ENCODE measurements around the gene C11orf21.

C11orf21 gene

DNA sequence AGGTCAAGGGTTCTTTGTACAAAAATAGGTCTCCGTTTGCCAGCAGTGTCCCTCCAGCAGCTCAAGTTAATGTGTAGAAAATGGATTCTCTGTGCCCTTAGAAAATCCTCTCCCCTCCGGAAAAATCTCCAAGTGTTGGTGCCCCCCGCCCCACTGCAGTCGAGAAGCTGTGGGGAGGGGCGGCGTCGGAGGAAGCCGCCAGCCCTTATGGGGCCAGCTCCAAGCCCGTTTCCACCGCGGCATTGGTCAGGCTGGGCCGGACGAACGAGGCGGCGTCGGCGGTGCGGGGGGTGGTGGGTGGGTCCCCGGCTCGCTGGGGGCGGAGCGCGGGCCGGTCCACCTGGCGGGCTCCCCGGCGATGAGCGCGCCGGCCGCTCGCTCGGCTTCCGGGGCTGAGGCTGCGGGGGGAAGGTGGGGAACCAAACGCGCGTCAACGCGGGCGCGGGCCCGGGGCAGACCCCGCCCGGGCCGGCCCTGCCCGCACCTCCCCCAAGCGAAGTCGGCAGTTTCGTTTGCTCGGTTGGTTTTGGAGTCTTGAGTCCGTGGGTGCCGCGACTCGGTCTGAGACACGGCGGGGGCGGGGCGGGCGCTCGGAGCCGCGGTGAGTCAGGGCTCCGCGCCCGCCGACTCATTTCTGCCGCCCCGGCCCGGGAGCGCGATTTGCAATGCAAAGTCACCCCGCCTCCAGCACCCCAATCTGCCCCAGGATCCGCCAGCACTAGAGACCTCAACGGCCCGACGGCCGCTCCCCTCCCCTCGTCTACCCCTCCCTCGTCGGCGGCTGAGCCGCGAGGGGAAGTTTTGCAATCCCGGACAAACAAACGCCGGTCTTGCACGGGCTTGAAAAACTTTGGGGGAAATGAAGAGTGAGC, 32.8 kb downstream of the C11orf21 start:
- Mint-ChIP-seq H3K4me1 (ENCODE audit: low read depth) (peaks cover 37% of the 10 kb centered on the region), H3K9me3 (no peaks in the 10 kb centered on the region), H3K27ac (peak overlapping the region; percentile 21), H3K27me3 (peaks cover 18% of the 10 kb centered on the region), H3K36me3 (ENCODE audit: low read depth) (no peaks in the 10 kb centered on the region), H3K4me3 (peak overlapping the region; percentile 64)

- peak overlapping the region; percentile 51 for H3K4me3 Mint-ChIP-seq
- peak overlapping the region; percentile 21 for H3K27ac Mint-ChIP-seq
- peaks cover 16% of the 10 kb centered on the region for H3K27me3 Mint-ChIP-seq
- H3K9me3 Mint-ChIP-seq: no peaks in the 10 kb centered on the region
- H3K36me3 Mint-ChIP-seq (ENCODE audit: low read depth): no peaks in the 10 kb centered on the region
- H3K4me1 Mint-ChIP-seq (ENCODE audit: low read depth): peaks cover 37% of the 10 kb centered on the region
Measured at GRCh38 chr11:2267851-2268728, 33.6 kb downstream of the C11orf21 start.

DNA sequence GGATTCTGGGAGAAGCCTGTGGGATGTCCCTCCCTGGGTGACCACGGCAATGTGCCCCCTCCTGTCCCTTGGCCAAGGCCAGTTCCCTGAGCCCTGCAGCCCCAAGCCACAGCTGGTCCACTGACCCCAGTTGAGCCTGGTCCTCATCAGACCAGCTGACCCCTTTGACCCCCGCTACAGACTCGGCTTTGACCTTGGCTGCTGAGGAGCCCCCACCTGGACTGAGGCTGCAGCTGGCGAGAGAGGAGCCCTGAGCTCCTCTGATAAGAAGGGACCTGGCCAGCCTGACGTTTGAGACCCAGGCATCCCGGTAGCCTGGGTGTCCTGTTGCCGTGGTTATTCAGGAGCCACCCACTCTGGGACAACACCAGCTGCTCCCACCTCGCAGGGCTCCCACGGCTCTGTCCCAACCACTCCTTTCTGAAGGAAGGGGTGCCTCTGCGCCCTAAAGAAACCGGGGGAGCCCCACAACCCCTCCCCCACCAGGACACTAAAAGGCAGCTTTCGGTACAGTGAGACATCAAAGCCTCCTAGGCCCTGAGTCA, 34.3 kb downstream of the C11orf21 start:
- H3K36me3 Mint-ChIP-seq (ENCODE audit: low read depth): no peaks in the 10 kb centered on the region
- H3K9me3 Mint-ChIP-seq: no peaks in the 10 kb centered on the region
- H3K27me3 Mint-ChIP-seq: peaks cover 11% of the 10 kb centered on the region
- H3K27ac Mint-ChIP-seq: no peak overlapping the region
- H3K4me1 Mint-ChIP-seq (ENCODE audit: low read depth): peaks cover 37% of the 10 kb centered on the region
- no peak overlapping the region for H3K4me3 Mint-ChIP-seq

DNA sequence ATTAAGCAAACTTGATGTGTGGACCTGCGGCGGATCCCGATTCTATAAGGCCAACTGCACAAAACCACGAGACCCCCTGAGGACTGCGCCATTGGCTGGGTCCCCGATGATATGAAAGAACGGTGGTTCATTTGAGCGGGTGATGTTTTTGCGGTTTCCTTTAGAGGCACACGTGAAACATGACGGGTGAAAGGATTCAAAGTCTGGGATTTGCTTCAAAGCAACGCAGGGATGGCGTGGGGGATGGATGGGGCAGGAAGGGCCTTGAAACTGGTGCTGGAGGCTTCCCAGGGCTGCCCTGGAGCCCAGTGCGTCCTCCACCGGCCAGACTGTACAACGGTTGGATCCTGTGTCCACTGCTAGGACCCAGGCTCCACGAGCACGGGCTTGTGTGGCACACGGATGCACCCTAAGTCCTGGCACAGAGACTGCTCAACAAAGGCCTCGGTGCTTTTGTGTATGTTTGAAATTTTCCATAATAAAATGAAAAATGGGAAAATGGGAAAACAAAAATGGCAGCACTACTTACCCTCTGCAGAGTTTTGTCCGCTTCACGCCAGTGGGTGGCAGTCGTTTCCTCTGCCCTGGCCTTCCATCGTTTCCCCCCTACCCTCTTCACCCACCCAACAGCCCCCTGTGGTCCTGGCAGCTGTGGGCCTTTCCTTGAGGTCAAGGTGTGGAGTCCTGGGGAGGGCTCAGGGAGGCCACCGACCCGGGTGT, 35.0 kb downstream of the C11orf21 start:
- Mint-ChIP-seq H3K27ac (no peak overlapping the region), H3K27me3 (peaks cover 7% of the 10 kb centered on the region), H3K9me3 (no peaks in the 10 kb centered on the region), H3K4me3 (no peak overlapping the region), H3K36me3 (ENCODE audit: low read depth) (no peaks in the 10 kb centered on the region), H3K4me1 (ENCODE audit: low read depth) (peaks cover 37% of the 10 kb centered on the region)

- no peaks in the 10 kb centered on the region for H3K36me3 Mint-ChIP-seq (ENCODE audit: low read depth)
Measured at GRCh38 chr11:2265854-2266585, 35.7 kb downstream of the C11orf21 start.

DNA sequence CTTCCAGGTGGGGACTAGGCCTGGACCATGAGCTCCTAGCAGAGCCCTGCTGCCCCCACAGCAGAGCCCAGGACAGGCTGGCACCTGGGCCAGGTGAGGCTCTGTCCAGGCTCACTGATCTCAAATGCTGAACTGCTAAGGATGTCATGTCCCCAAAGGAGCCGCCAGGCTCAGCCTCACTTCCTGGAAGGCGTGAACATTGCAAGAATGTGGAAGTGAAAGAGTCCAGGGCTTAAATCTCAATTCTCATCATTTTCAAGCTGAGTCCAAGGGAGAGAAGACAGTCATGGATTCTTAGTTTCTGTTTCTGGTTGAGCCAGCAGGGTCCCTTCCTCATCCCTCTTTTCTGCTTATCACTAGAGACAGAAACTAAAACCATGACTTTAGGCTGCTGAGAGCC, 36.3 kb downstream of the C11orf21 start:
- Mint-ChIP-seq H3K27me3 (no peaks in the 10 kb centered on the region), H3K4me3 (peak overlapping the region; percentile 57), H3K4me1 (ENCODE audit: low read depth) (peaks cover 33% of the 10 kb centered on the region)

More at GRCh38 chr11:2265854-2266585, 35.7 kb downstream of the C11orf21 start:
- H3K4me1 Mint-ChIP-seq (ENCODE audit: low read depth): peaks cover 37% of the 10 kb centered on the region
- H3K27me3 Mint-ChIP-seq: peaks cover 3% of the 10 kb centered on the region
- peak overlapping the region; percentile 57 for H3K4me3 Mint-ChIP-seq
- H3K27ac Mint-ChIP-seq: peak overlapping the region; percentile 82
- H3K9me3 Mint-ChIP-seq: no peaks in the 10 kb centered on the region

DNA sequence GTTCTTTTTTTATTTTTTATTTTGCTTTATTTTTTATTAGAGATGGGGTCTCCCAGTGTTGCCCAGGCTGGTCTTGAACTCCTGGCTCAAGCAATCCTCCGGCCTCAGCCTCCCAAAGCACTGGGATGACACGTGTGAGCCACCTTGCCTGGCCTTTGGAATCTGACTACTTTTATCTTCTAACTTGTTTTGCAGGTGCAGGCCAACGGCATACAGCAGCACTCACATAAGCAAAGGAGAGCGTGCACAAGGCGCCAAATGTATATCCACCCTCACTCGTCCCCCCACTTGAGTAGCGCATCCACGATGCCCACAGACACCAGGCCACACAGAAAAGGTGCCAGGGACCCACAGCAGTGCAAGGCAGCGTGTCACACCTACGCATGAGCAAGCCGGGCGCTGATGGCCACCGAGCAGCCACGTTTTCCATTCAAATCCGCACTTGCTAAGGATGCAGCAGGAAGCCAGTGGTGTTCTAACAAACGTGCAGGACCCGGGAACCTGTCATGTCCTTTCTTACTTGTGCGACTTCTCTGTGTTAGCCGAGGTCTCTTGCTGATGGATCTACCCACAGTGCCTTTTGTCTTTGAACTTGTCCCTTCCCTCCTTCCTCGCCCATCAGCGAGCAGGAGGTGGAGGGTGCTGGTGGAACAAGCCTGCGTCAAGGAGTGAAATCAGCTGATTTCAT, 37.2 kb downstream of the C11orf21 start:
- H3K27ac Mint-ChIP-seq: no peak overlapping the region
- H3K27me3 Mint-ChIP-seq: no peaks in the 10 kb centered on the region
- H3K36me3 Mint-ChIP-seq (ENCODE audit: low read depth): no peaks in the 10 kb centered on the region
- H3K4me3 Mint-ChIP-seq: no peak overlapping the region
- H3K4me1 Mint-ChIP-seq (ENCODE audit: low read depth): peaks cover 32% of the 10 kb centered on the region
- no peaks in the 10 kb centered on the region for H3K9me3 Mint-ChIP-seq

More for the DNA sequence above, 36.3 kb downstream of the C11orf21 start:
- Mint-ChIP-seq H3K27ac (peak overlapping the region; percentile 82), H3K36me3 (ENCODE audit: low read depth) (no peaks in the 10 kb centered on the region), H3K9me3 (no peaks in the 10 kb centered on the region)

GRCh38 chr11:2263724-2264360, 37.9 kb downstream of the C11orf21 start:
- peaks cover 32% of the 10 kb centered on the region for H3K4me1 Mint-ChIP-seq (ENCODE audit: low read depth)
- H3K27ac Mint-ChIP-seq: no peak overlapping the region
- H3K9me3 Mint-ChIP-seq: no peaks in the 10 kb centered on the region
- H3K4me3 Mint-ChIP-seq: no peak overlapping the region
- H3K36me3 Mint-ChIP-seq (ENCODE audit: low read depth): no peaks in the 10 kb centered on the region
- no peaks in the 10 kb centered on the region for H3K27me3 Mint-ChIP-seq

- peaks cover 26% of the 10 kb centered on the region for H3K4me1 Mint-ChIP-seq (ENCODE audit: low read depth)
- H3K27ac Mint-ChIP-seq: no peak overlapping the region
- H3K27me3 Mint-ChIP-seq: no peaks in the 10 kb centered on the region
- no peak overlapping the region for H3K4me3 Mint-ChIP-seq
- no peaks in the 10 kb centered on the region for H3K9me3 Mint-ChIP-seq
- H3K36me3 Mint-ChIP-seq (ENCODE audit: low read depth): no peaks in the 10 kb centered on the region
Measured at GRCh38 chr11:2263071-2263565, 38.6 kb downstream of the C11orf21 start.

- Mint-ChIP-seq H3K27me3 (no peaks in the 10 kb centered on the region), H3K27ac (no peak overlapping the region), H3K4me1 (ENCODE audit: low read depth) (peaks cover 19% of the 10 kb centered on the region), H3K36me3 (ENCODE audit: low read depth) (no peaks in the 10 kb centered on the region), H3K4me3 (no peak overlapping the region), H3K9me3 (no peaks in the 10 kb centered on the region)
Measured at GRCh38 chr11:2262301-2263070, 39.2 kb downstream of the C11orf21 start.

DNA sequence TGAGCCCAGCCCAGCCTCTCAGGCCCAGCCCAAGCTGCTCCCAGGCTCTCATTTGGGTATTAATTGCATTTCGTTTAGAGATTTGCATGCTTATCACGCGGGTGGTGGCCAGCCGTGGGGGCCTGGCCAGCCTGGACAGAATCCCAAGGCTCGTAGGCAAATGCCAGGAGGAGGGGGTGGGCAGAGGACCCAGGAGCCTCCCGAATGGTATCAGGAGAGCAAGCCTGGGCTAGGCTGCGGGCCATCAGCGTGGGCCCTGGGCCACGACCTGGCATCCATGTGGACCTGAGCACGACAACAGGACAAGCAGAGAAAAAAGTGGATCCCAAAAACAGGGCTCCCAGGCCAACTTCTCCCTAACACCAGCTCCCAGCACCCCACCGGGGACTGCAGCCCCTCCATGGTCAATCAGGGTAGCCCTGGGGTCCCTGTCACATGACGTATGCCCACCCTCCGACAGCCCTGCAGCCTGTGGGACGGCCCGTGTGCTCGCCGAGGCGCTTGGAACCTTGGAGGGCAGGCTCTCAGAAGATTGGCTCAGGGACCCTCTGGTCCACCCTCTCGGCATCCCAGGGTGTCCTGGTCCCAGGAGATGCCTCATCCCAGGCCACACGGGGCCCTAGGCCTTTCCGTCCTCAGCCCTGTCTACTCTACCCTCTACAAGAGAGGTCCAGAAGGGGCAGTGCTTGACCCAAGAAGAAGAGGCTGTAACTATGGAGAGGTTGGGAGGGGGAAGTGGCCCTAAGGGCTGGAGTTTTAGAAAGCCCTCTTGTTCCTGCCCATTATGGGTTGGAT, 40.1 kb downstream of the C11orf21 start:
- H3K4me1 Mint-ChIP-seq (ENCODE audit: low read depth): peaks cover 15% of the 10 kb centered on the region
- no peak overlapping the region for H3K27ac Mint-ChIP-seq
- H3K4me3 Mint-ChIP-seq: no peak overlapping the region
- no peaks in the 10 kb centered on the region for H3K36me3 Mint-ChIP-seq (ENCODE audit: low read depth)
- no peaks in the 10 kb centered on the region for H3K27me3 Mint-ChIP-seq
- H3K9me3 Mint-ChIP-seq: no peaks in the 10 kb centered on the region

Measured in stimulated activated naive CD8-positive, alpha-beta T cell treated with anti-CD3 and anti-CD28 coated beads, Interleukin-15, Interleukin-2, amounts not matched to agents 100 ng/mL and 50 ng/mL, for 24 hours (primary cell).